ENCODE measurements around the gene KLF16.

The KLF16 gene

GRCh38 chr19:1848399-1849131, 14.8 kb downstream of the KLF16 start, which contains the start of gene REXO1:
REXO1 (minus strand) TSS chr19:1848483; CDS start chr19:1848358, 125 bp downstream.
- Mint-ChIP-seq H3K27ac (peak within 1 kb of the TSS; percentile 93), H3K9me3 (no peaks in the 10 kb centered on the region), H3K27me3 (no peaks in the 10 kb centered on the region), H3K4me1 (peaks cover 73% of the 10 kb centered on the region), H3K4me3 (peak within 1 kb of the TSS; percentile 93), H3K36me3 (peaks cover 21% of the 10 kb centered on the region)
- peak; percentile 87 for ATAC-seq

DNA sequence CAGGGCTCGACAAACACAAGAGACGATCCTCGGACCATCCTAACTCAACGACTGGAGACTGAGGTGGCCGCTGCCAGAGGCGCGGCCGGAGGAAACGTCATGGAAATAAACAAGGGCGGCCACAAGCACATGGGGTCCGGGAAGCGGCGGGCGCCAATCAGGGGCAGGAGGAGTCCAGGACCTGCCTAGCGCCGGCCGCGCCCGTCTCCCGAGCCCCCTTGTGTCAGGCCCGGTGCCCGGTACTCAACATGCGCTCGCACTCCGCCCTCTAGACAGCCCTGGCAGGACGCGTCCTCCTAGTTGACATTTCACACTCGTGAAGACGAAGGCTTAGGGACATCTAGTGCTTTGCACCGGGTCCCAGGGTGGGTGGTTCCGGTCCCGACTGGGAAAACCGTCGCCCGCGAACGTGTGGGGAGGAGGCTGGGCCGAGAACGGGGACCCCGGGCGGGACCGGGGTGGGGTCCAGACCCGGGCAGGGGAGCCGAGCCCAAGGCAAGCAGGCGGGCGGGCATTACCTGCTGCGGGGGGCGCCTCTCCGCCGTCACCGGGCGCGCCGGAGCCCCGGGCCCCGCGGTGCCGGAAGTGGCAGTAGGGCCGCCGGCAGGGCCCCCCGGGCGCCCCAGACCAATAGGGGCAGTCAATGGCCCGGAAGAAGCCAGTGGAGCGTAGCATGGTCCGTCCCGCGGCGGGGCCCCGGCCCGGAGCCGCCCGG, 15.5 kb downstream of the KLF16 start:
- ATAC-seq, result peak; percentile 52
- Mint-ChIP-seq H3K36me3 (peaks cover 17% of the 10 kb centered on the region), H3K27ac (peak overlapping the region; percentile 93), H3K27me3 (no peaks in the 10 kb centered on the region), H3K9me3 (no peaks in the 10 kb centered on the region), H3K4me3 (peak overlapping the region; percentile 93), H3K4me1 (peaks cover 69% of the 10 kb centered on the region)

GRCh38 chr19:1847348-1847683, 16.1 kb downstream of the KLF16 start:
- H3K4me1 Mint-ChIP-seq, result peaks cover 68% of the 10 kb centered on the region
- H3K27me3 Mint-ChIP-seq, result no peaks in the 10 kb centered on the region
- peak overlapping the region; percentile 93 for H3K27ac Mint-ChIP-seq
- ATAC-seq, result no peak
- peaks cover 17% of the 10 kb centered on the region for H3K36me3 Mint-ChIP-seq
- H3K9me3 Mint-ChIP-seq, result no peaks in the 10 kb centered on the region
- peak overlapping the region; percentile 93 for H3K4me3 Mint-ChIP-seq

DNA sequence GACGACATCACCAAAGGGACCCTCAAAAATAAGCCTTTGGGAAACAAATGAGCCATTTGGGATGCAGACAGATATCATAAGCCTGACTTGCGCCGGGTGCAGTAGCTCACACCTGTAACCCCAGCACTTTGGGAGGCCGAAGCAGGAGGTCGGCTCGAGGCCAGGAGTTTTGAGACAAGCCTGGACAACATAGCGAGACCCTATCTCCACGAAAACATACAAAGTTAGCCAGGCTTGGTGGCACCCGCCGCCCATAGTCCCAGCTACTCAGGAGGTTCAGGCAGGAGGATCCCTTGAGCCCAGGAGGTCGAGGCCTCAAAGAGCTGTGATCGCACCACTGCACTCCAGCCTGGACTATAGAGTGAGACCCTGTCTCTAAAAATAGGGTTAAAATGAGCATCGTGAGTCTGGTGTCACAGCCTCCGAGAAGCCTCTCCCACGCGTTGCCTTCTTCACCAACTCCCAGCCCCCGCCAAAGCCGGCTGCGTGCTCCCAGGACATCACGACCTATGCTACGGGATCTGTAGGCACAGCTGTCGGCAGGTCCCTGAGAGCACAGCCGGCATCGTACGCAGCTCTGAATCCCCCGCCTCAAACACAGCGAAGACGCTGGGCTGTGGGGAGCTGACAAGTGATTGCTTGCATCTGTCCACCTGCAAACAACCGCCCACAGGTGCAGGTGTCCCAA, 16.7 kb downstream of the KLF16 start:
- Mint-ChIP-seq H3K36me3 (peaks cover 17% of the 10 kb centered on the region), H3K4me1 (peaks cover 72% of the 10 kb centered on the region), H3K9me3 (no peaks in the 10 kb centered on the region), H3K27ac (peak overlapping the region; percentile 93), H3K4me3 (peak overlapping the region; percentile 93), H3K27me3 (no peaks in the 10 kb centered on the region)
- ATAC-seq, result no peak

DNA sequence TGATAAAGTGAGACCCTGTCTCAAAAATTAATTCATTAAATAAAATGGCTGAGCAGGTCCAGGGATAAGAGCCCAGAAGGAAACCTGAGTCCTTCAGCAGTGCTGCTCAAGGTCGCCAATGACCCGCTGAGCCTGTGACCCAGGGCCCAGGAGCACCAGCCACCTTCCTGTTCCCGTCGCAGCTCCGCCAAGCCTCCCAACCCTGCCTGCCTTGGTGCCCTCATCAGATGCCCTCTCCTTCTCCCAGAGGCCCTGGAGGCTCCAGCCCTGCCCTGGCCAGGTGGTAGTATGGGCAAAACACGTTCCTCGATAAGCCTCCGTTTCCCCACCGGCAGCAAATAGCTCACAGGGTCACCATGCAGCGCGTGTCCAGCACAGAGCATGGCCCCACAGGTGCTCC, 17.7 kb downstream of the KLF16 start:
- Mint-ChIP-seq H3K4me3 (no peak overlapping the region), H3K36me3 (peaks cover 11% of the 10 kb centered on the region), H3K27ac (no peak overlapping the region), H3K9me3 (no peaks in the 10 kb centered on the region), H3K27me3 (no peaks in the 10 kb centered on the region), H3K4me1 (peaks cover 75% of the 10 kb centered on the region)
- no peak for ATAC-seq

- H3K9me3 Mint-ChIP-seq, result no peaks in the 10 kb centered on the region
- ATAC-seq, result no peak
- no peak overlapping the region for H3K27ac Mint-ChIP-seq
- peaks cover 10% of the 10 kb centered on the region for H3K36me3 Mint-ChIP-seq
- no peak overlapping the region for H3K4me3 Mint-ChIP-seq
- peaks cover 76% of the 10 kb centered on the region for H3K4me1 Mint-ChIP-seq
- H3K27me3 Mint-ChIP-seq, result no peaks in the 10 kb centered on the region
These were observed 18.3 kb downstream of the KLF16 start for GRCh38 chr19:1845125-1845515.

DNA sequence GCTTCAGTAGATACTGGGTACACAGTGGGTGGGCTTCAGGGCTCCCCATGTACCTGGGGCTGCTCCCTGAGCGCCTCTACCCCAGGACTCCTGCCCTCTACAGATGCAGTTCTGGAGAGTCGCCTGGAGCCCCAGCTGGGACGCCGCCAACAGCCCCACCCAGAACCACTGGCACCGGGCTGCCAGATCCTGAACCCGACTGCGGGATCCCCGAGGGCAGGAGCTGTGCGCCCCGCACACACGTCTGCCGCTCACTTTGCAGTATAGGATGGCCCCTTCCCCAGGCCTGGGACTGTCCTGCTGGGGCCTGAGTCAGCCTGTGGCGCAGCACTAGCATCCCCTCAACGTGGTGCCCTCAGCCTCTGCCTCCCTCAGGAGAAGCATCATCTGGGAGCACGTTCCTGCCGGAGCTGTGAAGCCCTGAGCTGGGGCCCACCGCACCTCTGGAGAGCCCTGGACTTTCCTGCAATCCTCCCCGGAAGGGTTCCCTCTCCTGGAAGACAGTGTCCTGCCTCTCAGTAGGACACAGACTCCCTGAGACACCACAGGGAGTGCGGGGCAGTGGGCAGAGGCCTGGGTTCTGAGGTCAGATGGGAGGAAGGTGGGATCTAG, 18.8 kb downstream of the KLF16 start:
- Mint-ChIP-seq H3K27me3 (no peaks in the 10 kb centered on the region), H3K27ac (no peak overlapping the region), H3K4me3 (no peak overlapping the region), H3K4me1 (peaks cover 77% of the 10 kb centered on the region), H3K36me3 (peaks cover 13% of the 10 kb centered on the region), H3K9me3 (no peaks in the 10 kb centered on the region)
- ATAC-seq, result no peak

- Mint-ChIP-seq H3K27me3 (no peaks in the 10 kb centered on the region), H3K9me3 (no peaks in the 10 kb centered on the region), H3K36me3 (peaks cover 16% of the 10 kb centered on the region), H3K4me3 (no peak overlapping the region), H3K4me1 (peaks cover 74% of the 10 kb centered on the region), H3K27ac (no peak overlapping the region)
- ATAC-seq, result no peak
These were observed 19.6 kb downstream of the KLF16 start for GRCh38 chr19:1843646-1844394.

- Mint-ChIP-seq H3K4me3 (no peak overlapping the region), H3K9me3 (no peaks in the 10 kb centered on the region), H3K27me3 (no peaks in the 10 kb centered on the region), H3K36me3 (peaks cover 16% of the 10 kb centered on the region), H3K4me1 (peaks cover 78% of the 10 kb centered on the region), H3K27ac (peak overlapping the region; percentile 61)
- no peak for ATAC-seq
These were observed 20.3 kb downstream of the KLF16 start for GRCh38 chr19:1843116-1843515.

DNA sequence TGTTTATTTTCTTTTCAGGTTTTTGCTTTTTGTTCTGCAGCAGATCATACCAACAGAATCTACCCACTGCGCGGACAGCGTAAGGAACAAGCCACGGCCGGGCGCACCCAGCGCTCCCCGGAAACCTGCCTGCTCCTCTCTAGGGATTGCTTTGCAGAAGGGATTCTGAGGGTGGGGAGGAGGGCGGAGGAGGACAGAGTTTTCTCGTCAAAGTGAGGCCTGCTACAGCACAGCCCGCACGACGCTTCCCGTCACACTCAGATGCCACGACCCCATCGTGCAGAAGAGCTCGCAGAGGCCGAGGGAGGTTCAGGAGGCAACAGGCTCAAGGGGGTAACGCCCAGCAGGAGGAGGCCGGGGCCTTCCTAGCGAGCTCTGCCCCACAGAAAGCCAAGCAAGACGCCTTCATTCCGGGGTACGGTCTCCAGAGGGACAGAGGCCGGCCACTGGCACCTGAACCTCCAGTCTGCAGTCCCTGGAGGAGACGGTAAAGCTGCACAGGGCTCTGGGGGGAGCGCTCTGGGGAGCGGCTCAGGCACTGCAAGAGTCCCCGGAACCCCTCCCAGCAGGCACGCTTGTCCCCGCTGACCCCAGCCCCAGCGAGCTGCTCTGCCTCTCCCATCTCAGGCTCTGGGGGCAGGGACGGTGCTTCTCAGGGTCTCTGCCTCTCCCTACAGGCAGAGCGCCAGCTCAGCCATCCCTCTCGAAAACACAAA, 22.0 kb downstream of the KLF16 start:
- Mint-ChIP-seq H3K36me3 (peaks cover 16% of the 10 kb centered on the region), H3K4me3 (no peak overlapping the region), H3K27ac (no peak overlapping the region), H3K9me3 (no peaks in the 10 kb centered on the region), H3K4me1 (peaks cover 81% of the 10 kb centered on the region), H3K27me3 (no peaks in the 10 kb centered on the region)
- no peak for ATAC-seq

DNA sequence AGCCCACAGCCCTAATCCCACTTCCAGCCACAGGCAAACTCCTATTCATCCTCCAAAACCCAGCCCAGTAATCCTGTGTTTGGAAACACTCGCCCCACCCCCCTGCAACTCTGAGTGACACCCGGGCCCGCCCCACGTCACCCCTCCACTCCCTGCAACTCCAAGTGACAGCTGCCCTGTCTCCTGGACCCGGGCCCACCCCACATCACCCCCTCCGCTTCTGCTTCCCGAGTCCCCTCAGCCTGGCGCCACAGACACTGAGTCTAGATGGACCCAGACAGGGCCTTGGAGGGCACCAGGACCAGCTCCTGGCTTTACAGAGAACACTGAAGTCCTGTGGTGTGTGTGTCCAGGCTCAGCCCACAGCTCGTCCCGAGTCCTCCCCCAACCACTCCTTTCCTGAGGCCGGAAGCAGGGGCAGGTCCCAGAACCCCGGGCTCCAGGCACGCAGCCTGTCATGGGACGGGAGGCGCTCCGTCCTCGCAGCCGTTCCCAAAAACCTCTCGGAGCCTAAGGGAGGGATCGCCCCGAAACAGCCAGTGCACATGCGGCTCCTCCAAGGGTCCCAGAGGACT, 22.8 kb downstream of the KLF16 start:
- peak overlapping the region; percentile 22 for H3K27ac Mint-ChIP-seq
- ATAC-seq, result no peak
- H3K9me3 Mint-ChIP-seq, result no peaks in the 10 kb centered on the region
- no peaks in the 10 kb centered on the region for H3K27me3 Mint-ChIP-seq
- peaks cover 73% of the 10 kb centered on the region for H3K4me1 Mint-ChIP-seq
- H3K36me3 Mint-ChIP-seq, result peaks cover 10% of the 10 kb centered on the region
- H3K4me3 Mint-ChIP-seq, result no peak overlapping the region

DNA sequence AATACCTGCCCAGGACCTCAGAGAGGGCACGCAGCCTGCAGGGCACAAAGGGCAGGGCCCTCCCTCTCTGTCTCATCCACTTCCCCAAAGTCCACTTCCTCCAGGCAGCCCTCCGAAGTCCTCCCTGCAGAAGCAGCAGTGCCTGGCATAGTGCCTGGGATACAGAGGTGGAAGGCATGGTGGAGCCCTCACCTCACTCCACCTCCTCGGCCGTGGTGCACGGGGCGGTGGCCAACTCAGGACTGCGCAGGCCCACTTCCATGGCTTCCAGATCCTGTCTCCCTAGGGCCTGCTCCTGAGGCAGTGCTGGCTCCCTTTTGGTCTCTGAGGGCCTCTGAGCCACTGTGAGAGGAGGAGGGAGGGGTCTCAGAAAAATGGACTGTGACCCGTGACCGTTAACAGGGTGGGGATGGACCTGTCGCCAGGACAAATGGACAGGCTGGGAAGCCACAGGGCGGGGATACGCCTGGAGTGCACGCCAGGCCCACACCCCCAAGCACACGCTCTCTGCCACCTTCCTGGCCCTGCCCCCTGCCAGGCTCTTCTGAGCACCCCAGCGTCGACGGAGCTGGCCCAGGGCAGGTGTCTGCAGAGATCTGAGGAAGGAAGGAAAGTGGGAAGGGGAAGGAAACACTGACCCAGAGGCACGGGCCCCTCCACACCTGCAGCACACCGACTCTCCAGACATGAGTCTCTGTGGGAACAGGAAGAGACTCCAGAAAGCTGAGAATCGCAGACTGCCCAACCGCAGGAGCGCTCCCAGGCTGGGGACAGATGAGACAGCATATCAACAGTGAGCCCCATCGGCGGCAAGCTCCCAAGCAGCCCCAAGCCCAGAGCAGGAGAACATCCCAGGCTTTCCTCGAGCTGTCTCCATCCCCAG, 23.5 kb downstream of the KLF16 start:
- Mint-ChIP-seq H3K36me3 (peaks cover 9% of the 10 kb centered on the region), H3K4me3 (no peak overlapping the region), H3K9me3 (no peaks in the 10 kb centered on the region), H3K27ac (peak overlapping the region; percentile 22), H3K27me3 (no peaks in the 10 kb centered on the region), H3K4me1 (peaks cover 69% of the 10 kb centered on the region)
- ATAC-seq, result no peak

- Mint-ChIP-seq H3K4me1 (peaks cover 53% of the 10 kb centered on the region), H3K27me3 (no peaks in the 10 kb centered on the region), H3K9me3 (no peaks in the 10 kb centered on the region), H3K36me3 (peaks cover 5% of the 10 kb centered on the region), H3K4me3 (no peak overlapping the region), H3K27ac (no peak overlapping the region)
- no peak for ATAC-seq
These were observed 25.7 kb downstream of the KLF16 start for GRCh38 chr19:1837625-1838105.
